ENCODE data around the gene CACNA1S. TPM values are rescaled to one million over a fixed set of nuclear protein-coding genes. Genes with fewer than 3 reads are reported as not detected.

Gene CACNA1S
- total and polyA plus RNA-seq, 2 of the 4 experiments (the other 2 are of a cell fraction), result not detected

DNA sequence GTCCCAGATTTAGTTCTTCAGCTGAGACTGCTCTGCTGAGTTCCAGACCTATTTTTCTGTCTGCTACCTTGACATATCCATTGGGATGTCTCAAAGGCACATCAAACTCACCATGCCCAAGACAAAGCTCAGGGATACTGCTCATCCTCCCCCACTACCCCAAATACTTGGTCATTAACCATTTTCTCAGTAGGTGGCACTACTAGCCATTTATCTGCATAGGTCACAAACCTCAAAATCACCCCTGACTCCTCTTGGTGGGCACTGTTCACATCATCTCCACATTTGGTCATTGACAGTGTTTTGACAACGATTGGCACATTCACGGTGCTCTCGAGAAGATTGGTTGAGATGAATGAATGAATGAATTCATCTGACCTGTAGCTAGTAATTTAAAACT, 32.1 kb downstream of the CACNA1S start:
- Histone ChIP-seq H3K4me3 (ENCODE audit: insufficient read depth, low read depth, low read length) (no peak overlapping the region), H2AK5ac (ENCODE audit: low read depth, low read length) (no peak overlapping the region), H4K8ac (ENCODE audit: low read depth in 2 of 2, low read length in 2 of 2) (no peak overlapping the region), H3K4me1 (ENCODE audit: control insufficient read depth, insufficient read depth, low read length) (no peaks in the 10 kb centered on the region), H3K23ac (ENCODE audit: low read depth, low read length) (no peak overlapping the region), H2AFZ (replicated peaks; ENCODE audit: low read length, poor library complexity) (no peak overlapping the region), H3K9ac (ENCODE audit: low read depth, low read length) (no peak overlapping the region), H2BK15ac (ENCODE audit: low read depth, low read length) (no peak overlapping the region), H4K91ac (ENCODE audit: insufficient read depth, low read depth, low read length) (no peak overlapping the region), H3K9me1 (ENCODE audit: insufficient read depth, low read length) (no peaks in the 10 kb centered on the region), H2BK5ac (ENCODE audit: low read depth, low read length, poor library complexity, severe bottlenecking) (no peak overlapping the region), H4K5ac (ENCODE audit: low read depth, low read length) (no peak overlapping the region), H3K4ac (ENCODE audit: low read depth, low read length) (no peak overlapping the region), H2BK120ac (ENCODE audit: low read depth, low read length) (no peak overlapping the region), H4K20me1 (ENCODE audit: insufficient read depth, low read length) (no peaks in the 10 kb centered on the region), H3K79me1 (ENCODE audit: low read depth in 1 of 2, low read length in 2 of 2) (no peaks in the 10 kb centered on the region), H3K4me2 (ENCODE audit: low read depth, low read length) (no peak overlapping the region), H2BK20ac (ENCODE audit: low read depth, low read length) (no peak overlapping the region), H2AK9ac (replicated peaks; ENCODE audit: low read depth, low read length, poor library complexity) (no peak overlapping the region), H3K56ac (ENCODE audit: extremely low read depth, insufficient read depth, low read length) (no peak overlapping the region), H3K14ac (replicated peaks; ENCODE audit: low read depth, low read length) (no peak overlapping the region), H3K27ac (ENCODE audit: insufficient read depth, low read length) (no peak overlapping the region), H3K9me3 (ENCODE audit: control insufficient read depth, insufficient read depth, low read length) (no peaks in the 10 kb centered on the region), H3K27me3 (ENCODE audit: control insufficient read depth, insufficient read depth, low read length) (peaks cover 61% of the 10 kb centered on the region), H3K36me3 (ENCODE audit: control insufficient read depth, insufficient read depth, low read length) (no peaks in the 10 kb centered on the region), H3K18ac (ENCODE audit: low read depth, low read length) (no peak overlapping the region)
- ATAC-seq (ENCODE audit: low read depth), result no peak
- CTCF ChIA-PET, result no interaction called here
- no TSS peak for BruUV-seq (replicated peaks)
- DNase-seq, result no peak
- dilution Hi-C loops (cut with HindIII; ENCODE audit: low sequenced_read_pairs, unreplicated experiment) (no loop called here), intact Hi-C loops (cut with micrococcal nuclease) (loop anchor here (10.0 kb wide), 1 partner anchor 105 kb away; no protein-coding TSS in a partner anchor), in situ Hi-C loops (cut with MboI; ENCODE audit: low sequenced_read_pairs) (loop anchor here (10.0 kb wide), 1 partner anchor 145 kb away; no protein-coding TSS in a partner anchor)
- POLR2A ChIA-PET (ENCODE audit: unreplicated experiment), result no interaction called here
- WGBS, 2 experiments (ENCODE audit: extremely low coverage in 2 of 2, insufficient read length in 1 of 2), result no CpG with 5 or more reads among the region's 3 CpGs
- TF ChIP-seq SMC3 (IDR thresholded peaks at IDR 0.05; ENCODE audit: low read depth, low read length) (no peak), NFE2L2 (IDR thresholded peaks at IDR 0.05; ENCODE audit: low read depth, low read length) (no peak), RAD21 (IDR thresholded peaks at IDR 0.05; ENCODE audit: low read length) (no peak), POLR2A (IDR thresholded peaks at IDR 0.05; ENCODE audit: low read depth, low read length) (no peak), FOS (IDR thresholded peaks at IDR 0.05; ENCODE audit: low read depth, low read length) (no peak), MAZ (IDR thresholded peaks at IDR 0.05; ENCODE audit: borderline replicate concordance, low read depth, low read length) (no peak), MXI1 (IDR thresholded peaks at IDR 0.05; ENCODE audit: borderline replicate concordance, low read depth, low read length) (no peak), RCOR1 (IDR thresholded peaks at IDR 0.05; ENCODE audit: insufficient replicate concordance, low read length) (no peak), CHD1 (IDR thresholded peaks at IDR 0.05; ENCODE audit: low read depth, low read length) (no peak), MAFK (IDR thresholded peaks at IDR 0.05; ENCODE audit: low read depth, low read length) (no peak), RFX5 (IDR thresholded peaks at IDR 0.05; ENCODE audit: low read depth, low read length) (no peak), BHLHE40 (IDR thresholded peaks at IDR 0.05; ENCODE audit: low read depth, low read length) (no peak), CEBPB (IDR thresholded peaks at IDR 0.05; ENCODE audit: low read depth, low read length) (no peak)
- TF ChIP-seq, protein P1, sequence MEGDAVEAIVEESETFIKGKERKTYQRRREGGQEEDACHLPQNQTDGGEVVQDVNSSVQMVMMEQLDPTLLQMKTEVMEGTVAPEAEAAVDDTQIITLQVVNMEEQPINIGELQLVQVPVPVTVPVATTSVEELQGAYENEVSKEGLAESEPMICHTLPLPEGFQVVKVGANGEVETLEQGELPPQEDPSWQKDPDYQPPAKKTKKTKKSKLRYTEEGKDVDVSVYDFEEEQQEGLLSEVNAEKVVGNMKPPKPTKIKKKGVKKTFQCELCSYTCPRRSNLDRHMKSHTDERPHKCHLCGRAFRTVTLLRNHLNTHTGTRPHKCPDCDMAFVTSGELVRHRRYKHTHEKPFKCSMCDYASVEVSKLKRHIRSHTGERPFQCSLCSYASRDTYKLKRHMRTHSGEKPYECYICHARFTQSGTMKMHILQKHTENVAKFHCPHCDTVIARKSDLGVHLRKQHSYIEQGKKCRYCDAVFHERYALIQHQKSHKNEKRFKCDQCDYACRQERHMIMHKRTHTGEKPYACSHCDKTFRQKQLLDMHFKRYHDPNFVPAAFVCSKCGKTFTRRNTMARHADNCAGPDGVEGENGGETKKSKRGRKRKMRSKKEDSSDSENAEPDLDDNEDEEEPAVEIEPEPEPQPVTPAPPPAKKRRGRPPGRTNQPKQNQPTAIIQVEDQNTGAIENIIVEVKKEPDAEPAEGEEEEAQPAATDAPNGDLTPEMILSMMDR (conservative IDR thresholded peaks at IDR 0.05; ENCODE audit: low read depth, low read length), result no peak
- TF ChIP-seq, protein P2, sequence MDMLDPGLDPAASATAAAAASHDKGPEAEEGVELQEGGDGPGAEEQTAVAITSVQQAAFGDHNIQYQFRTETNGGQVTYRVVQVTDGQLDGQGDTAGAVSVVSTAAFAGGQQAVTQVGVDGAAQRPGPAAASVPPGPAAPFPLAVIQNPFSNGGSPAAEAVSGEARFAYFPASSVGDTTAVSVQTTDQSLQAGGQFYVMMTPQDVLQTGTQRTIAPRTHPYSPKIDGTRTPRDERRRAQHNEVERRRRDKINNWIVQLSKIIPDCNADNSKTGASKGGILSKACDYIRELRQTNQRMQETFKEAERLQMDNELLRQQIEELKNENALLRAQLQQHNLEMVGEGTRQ (IDR thresholded peaks at IDR 0.05; ENCODE audit: low read depth, low read length), result no peak
- TF ChIP-seq, protein P3, sequence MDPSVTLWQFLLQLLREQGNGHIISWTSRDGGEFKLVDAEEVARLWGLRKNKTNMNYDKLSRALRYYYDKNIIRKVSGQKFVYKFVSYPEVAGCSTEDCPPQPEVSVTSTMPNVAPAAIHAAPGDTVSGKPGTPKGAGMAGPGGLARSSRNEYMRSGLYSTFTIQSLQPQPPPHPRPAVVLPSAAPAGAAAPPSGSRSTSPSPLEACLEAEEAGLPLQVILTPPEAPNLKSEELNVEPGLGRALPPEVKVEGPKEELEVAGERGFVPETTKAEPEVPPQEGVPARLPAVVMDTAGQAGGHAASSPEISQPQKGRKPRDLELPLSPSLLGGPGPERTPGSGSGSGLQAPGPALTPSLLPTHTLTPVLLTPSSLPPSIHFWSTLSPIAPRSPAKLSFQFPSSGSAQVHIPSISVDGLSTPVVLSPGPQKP (IDR thresholded peaks at IDR 0.05; ENCODE audit: borderline replicate concordance, low read depth, low read length), result no peak

All from IMR-90 (cell line).